ENCODE measurements around the gene CFAP54.
"Not testable (repeated sequence)": the region's sequence is repeated elsewhere in the genome, so short reads cannot be mapped to it uniquely, and the experiment has no call there.

Gene CFAP54

DNA sequence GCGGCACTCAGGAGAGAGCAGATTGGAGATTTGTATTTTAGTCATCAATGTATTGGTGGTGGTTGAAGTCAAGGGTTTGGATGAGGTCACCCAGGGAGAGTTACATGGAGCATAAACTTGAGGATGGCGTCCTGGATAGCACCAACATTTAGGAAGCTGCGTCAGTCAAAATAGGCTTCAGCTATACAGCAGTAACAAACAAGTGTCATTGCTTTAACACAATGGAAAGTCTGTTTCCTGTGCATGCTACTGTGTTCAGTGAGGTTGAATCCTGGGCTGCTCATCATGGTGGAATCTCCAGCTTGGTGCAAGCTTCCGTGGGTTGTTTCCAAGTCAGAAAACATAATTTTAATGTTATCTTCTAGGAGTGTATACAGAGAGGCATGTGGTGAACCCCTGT, 180.4 kb downstream of the CFAP54 start:
- Histone ChIP-seq H3K9ac (ENCODE audit: low read depth in 1 of 2, low read length in 2 of 2) (no peak overlapping the region), H3K27me3 (ENCODE audit: control insufficient read depth in 1 of 2, insufficient read depth in 2 of 2, low read length in 2 of 2) (no peaks in the 10 kb centered on the region), H3K36me3 (ENCODE audit: control insufficient read depth in 1 of 2, insufficient read depth in 2 of 2, low read length in 2 of 2) (no peaks in the 10 kb centered on the region), H3K4me1 (ENCODE audit: control insufficient read depth in 1 of 2, insufficient read depth in 2 of 2, low read length in 2 of 2) (no peaks in the 10 kb centered on the region), H3K9me3 (ENCODE audit: control insufficient read depth in 1 of 2, low read length in 2 of 2) (no peaks in the 10 kb centered on the region), H3K27ac (ENCODE audit: low read depth, low read length) (no peak overlapping the region), H3K4me3 (ENCODE audit: low read depth in 1 of 2, low read length in 2 of 2) (no peak overlapping the region)

DNA sequence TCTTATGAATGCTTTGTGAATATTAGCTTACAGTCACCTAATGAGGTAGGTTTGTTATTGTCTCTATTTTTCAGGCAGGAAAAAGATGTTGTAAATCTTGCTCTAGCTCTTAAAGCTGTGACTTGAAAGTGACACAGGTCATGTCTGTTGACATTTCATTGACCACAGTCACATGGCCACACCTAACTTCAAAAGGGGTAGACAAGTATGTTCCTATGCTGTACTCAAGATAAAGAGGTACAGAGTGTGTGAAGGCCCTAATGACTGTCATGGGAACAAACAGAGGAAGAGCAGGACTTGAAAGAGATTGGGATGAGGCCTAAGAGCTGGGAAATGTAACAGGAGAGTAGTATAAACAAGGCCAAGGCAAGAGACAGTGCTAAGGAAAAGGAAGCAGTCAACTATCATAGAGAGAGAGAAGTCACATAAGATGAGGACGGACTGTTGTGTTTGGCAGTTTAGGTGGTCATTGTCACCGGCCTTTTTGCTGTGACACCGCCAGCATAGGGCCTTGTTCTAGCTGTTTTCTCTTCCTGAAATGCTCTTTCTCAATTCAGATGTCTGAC, 181.0 kb downstream of the CFAP54 start:
- H3K9ac ChIP-seq (ENCODE audit: low read depth in 1 of 2, low read length in 2 of 2), result no peak overlapping the region
- no peaks in the 10 kb centered on the region for H3K27me3 ChIP-seq (ENCODE audit: control insufficient read depth in 1 of 2, insufficient read depth in 2 of 2, low read length in 2 of 2)
- H3K36me3 ChIP-seq (ENCODE audit: control insufficient read depth in 1 of 2, insufficient read depth in 2 of 2, low read length in 2 of 2), result no peaks in the 10 kb centered on the region
- no peaks in the 10 kb centered on the region for H3K9me3 ChIP-seq (ENCODE audit: control insufficient read depth in 1 of 2, low read length in 2 of 2)
- H3K27ac ChIP-seq (ENCODE audit: low read depth, low read length), result no peak overlapping the region
- no peak overlapping the region for H3K4me3 ChIP-seq (ENCODE audit: low read depth in 1 of 2, low read length in 2 of 2)
- H3K4me1 ChIP-seq (ENCODE audit: control insufficient read depth in 1 of 2, insufficient read depth in 2 of 2, low read length in 2 of 2), result no peaks in the 10 kb centered on the region

DNA sequence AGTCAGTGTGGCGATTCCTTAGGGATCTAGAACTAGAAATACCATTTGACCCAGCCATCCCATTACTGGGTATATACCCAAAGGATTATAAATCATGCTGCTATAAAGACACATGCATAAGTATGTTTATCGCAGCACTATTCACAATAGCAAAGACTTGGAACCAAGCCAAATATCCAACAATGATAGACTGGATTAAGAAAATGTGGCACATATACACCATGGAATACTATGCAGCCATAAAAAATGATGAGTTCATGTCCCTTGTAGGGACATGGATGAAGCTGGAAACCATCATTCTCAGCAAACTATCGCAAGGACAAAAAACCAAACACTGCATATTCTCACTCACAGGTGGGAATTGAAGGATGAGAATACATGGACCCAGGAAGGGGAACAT, 186.1 kb downstream of the CFAP54 start:
- H3K4me1 ChIP-seq (ENCODE audit: control insufficient read depth in 1 of 2, insufficient read depth in 2 of 2, low read length in 2 of 2); H3K4me3 ChIP-seq (ENCODE audit: low read depth in 1 of 2, low read length in 2 of 2); H3K27me3 ChIP-seq (ENCODE audit: control insufficient read depth in 1 of 2, insufficient read depth in 2 of 2, low read length in 2 of 2): not testable (repeated sequence)

DNA sequence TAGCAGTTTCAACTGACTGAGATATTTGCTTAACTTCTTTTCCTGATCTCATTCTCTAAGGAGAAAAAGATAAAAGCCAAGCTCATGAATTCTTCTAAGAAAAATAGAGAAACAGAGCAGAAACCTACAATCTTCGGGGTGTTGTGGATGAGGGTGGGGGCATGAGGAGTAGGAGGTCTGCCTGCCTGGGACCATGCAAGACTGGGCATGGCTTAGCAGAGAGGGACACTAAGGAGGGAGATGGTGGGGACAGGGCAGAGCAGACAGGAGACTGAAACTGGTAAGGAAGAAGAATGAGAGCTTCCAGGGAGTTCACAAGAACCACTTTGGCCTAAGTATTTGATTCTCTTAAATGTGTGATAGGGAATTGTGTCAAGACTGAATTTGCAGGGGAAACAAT, 188.0 kb downstream of the CFAP54 start:
- H3K36me3 ChIP-seq (ENCODE audit: control insufficient read depth in 1 of 2, insufficient read depth in 2 of 2, low read length in 2 of 2), result no peaks in the 10 kb centered on the region
- no peaks in the 10 kb centered on the region for H3K9me3 ChIP-seq (ENCODE audit: control insufficient read depth in 1 of 2, low read length in 2 of 2)
- no peak overlapping the region for H3K9ac ChIP-seq (ENCODE audit: low read depth in 1 of 2, low read length in 2 of 2)
- no peak overlapping the region for H3K27ac ChIP-seq (ENCODE audit: low read depth, low read length)
- H3K4me1 ChIP-seq (ENCODE audit: control insufficient read depth in 1 of 2, insufficient read depth in 2 of 2, low read length in 2 of 2), result no peaks in the 10 kb centered on the region
- H3K4me3 ChIP-seq (ENCODE audit: low read depth in 1 of 2, low read length in 2 of 2), result no peak overlapping the region
- H3K27me3 ChIP-seq (ENCODE audit: control insufficient read depth in 1 of 2, insufficient read depth in 2 of 2, low read length in 2 of 2), result no peaks in the 10 kb centered on the region

More for the DNA sequence above, 186.1 kb downstream of the CFAP54 start:
- H3K36me3 ChIP-seq (ENCODE audit: control insufficient read depth in 1 of 2, insufficient read depth in 2 of 2, low read length in 2 of 2); H3K27ac ChIP-seq (ENCODE audit: low read depth, low read length); H3K9me3 ChIP-seq (ENCODE audit: control insufficient read depth in 1 of 2, low read length in 2 of 2); H3K9ac ChIP-seq (ENCODE audit: low read depth in 1 of 2, low read length in 2 of 2): not testable (repeated sequence)

DNA sequence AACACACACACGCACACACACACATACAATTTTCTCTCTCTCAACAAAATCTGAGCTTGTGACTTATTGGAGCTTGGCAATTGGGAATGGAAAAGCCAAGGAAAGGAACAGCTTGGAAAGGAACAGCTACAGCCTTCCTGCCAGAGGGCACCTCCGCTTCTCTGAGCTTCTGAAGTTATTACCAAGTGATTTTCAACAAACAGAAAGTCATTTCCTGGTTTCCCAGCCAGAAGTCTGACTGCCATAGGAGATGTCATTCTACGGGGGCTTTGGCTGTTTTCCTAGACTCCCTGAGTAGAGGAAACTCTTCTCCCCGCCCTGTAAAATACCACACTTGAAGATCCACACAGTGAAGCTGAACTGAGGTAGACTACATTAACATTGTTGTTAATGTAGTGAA, 198.3 kb downstream of the CFAP54 start:
- no peaks in the 10 kb centered on the region for H3K9me3 ChIP-seq (ENCODE audit: control insufficient read depth in 1 of 2, low read length in 2 of 2)
- H3K27me3 ChIP-seq (ENCODE audit: control insufficient read depth in 1 of 2, insufficient read depth in 2 of 2, low read length in 2 of 2), result no peaks in the 10 kb centered on the region
- no peak overlapping the region for H3K9ac ChIP-seq (ENCODE audit: low read depth in 1 of 2, low read length in 2 of 2)
- no peaks in the 10 kb centered on the region for H3K4me1 ChIP-seq (ENCODE audit: control insufficient read depth in 1 of 2, insufficient read depth in 2 of 2, low read length in 2 of 2)
- H3K36me3 ChIP-seq (ENCODE audit: control insufficient read depth in 1 of 2, insufficient read depth in 2 of 2, low read length in 2 of 2), result no peaks in the 10 kb centered on the region
- no peak overlapping the region for H3K27ac ChIP-seq (ENCODE audit: low read depth, low read length)
- H3K4me3 ChIP-seq (ENCODE audit: low read depth in 1 of 2, low read length in 2 of 2), result no peak overlapping the region

DNA sequence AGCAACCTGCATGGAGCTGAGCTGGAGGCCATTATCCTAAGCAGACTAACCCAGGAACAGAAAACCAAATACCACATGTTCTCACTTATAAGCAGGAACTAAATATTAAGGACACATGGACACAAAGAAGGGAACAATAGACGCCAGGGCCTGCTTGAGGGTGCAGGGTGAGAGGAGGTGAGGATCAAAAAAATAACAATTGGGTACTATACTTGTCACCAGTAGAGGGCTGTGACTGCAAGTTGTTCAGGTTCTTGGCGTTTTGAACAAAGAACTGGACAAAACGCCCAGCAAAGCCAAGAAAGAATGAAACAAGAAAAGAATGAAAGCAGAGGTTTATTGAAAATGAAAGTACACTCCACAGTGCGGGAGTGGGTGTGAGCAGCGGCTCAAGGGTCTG, 209.1 kb downstream of the CFAP54 start:
- peak overlapping the region in 1 of 2 donors; percentile 38 for H3K4me3 ChIP-seq (ENCODE audit: low read depth in 1 of 2, low read length in 2 of 2)
- H3K27me3 ChIP-seq (ENCODE audit: control insufficient read depth in 1 of 2, insufficient read depth in 2 of 2, low read length in 2 of 2), result no peaks in the 10 kb centered on the region
- no peak overlapping the region for H3K9ac ChIP-seq (ENCODE audit: low read depth in 1 of 2, low read length in 2 of 2)
- H3K36me3 ChIP-seq (ENCODE audit: control insufficient read depth in 1 of 2, insufficient read depth in 2 of 2, low read length in 2 of 2), result no peaks in the 10 kb centered on the region
- H3K4me1 ChIP-seq (ENCODE audit: control insufficient read depth in 1 of 2, insufficient read depth in 2 of 2, low read length in 2 of 2), result no peaks in the 10 kb centered on the region
- no peak overlapping the region for H3K27ac ChIP-seq (ENCODE audit: low read depth, low read length)
- no peaks in the 10 kb centered on the region for H3K9me3 ChIP-seq (ENCODE audit: control insufficient read depth in 1 of 2, low read length in 2 of 2)

DNA sequence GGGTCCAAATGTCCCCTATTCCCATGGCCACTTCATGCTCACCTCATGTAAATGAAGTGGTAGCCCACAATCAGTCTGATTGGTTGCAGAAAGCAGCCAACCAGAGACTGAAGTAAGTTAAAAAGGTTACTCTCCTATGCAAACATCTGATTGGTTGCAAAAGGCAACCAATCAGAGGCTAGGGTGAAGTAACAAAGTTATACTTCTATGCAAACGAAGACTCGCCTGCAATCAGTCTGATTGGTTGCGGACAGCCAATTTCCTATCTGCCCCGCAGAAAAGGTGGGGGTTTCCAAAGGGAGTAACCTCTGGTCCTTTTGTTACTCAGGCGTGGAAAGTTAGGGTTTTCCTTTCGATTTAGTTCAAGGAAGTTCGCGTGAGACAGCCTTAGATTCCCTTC, 209.6 kb downstream of the CFAP54 start:
- Histone ChIP-seq H3K9ac (ENCODE audit: low read depth in 1 of 2, low read length in 2 of 2) (no peak overlapping the region), H3K4me1 (ENCODE audit: control insufficient read depth in 1 of 2, insufficient read depth in 2 of 2, low read length in 2 of 2) (no peaks in the 10 kb centered on the region), H3K27me3 (ENCODE audit: control insufficient read depth in 1 of 2, insufficient read depth in 2 of 2, low read length in 2 of 2) (no peaks in the 10 kb centered on the region), H3K27ac (ENCODE audit: low read depth, low read length) (no peak overlapping the region), H3K9me3 (ENCODE audit: control insufficient read depth in 1 of 2, low read length in 2 of 2) (no peaks in the 10 kb centered on the region), H3K4me3 (ENCODE audit: low read depth in 1 of 2, low read length in 2 of 2) (peak overlapping the region in 1 of 2 donors; percentile 38), H3K36me3 (ENCODE audit: control insufficient read depth in 1 of 2, insufficient read depth in 2 of 2, low read length in 2 of 2) (no peaks in the 10 kb centered on the region)

DNA sequence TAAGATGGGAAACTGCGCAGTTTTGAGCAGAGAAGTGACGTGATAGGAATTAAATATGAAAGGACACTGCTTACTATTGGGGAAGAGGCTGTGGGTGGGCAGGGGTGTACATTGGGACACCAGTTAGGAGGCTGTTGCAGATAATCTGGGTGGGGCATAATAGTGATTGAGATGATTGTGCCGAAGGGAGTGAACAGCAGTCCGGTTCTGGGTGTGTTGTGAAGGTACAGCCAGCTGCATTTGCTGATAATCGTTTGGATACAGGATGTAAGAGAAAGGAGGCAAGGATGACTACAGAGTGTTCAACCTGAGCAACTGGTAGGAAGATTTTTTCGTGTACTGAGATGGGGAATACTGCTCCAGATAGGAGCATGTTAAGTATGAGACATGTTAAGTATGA, 212.5 kb downstream of the CFAP54 start:
- no peaks in the 10 kb centered on the region for H3K36me3 ChIP-seq (ENCODE audit: control insufficient read depth in 1 of 2, insufficient read depth in 2 of 2, low read length in 2 of 2)
- H3K4me3 ChIP-seq (ENCODE audit: low read depth in 1 of 2, low read length in 2 of 2), result no peak overlapping the region
- no peaks in the 10 kb centered on the region for H3K4me1 ChIP-seq (ENCODE audit: control insufficient read depth in 1 of 2, insufficient read depth in 2 of 2, low read length in 2 of 2)
- H3K9ac ChIP-seq (ENCODE audit: low read depth in 1 of 2, low read length in 2 of 2), result no peak overlapping the region
- no peaks in the 10 kb centered on the region for H3K27me3 ChIP-seq (ENCODE audit: control insufficient read depth in 1 of 2, insufficient read depth in 2 of 2, low read length in 2 of 2)
- no peaks in the 10 kb centered on the region for H3K9me3 ChIP-seq (ENCODE audit: control insufficient read depth in 1 of 2, low read length in 2 of 2)
- H3K27ac ChIP-seq (ENCODE audit: low read depth, low read length), result no peak overlapping the region

DNA sequence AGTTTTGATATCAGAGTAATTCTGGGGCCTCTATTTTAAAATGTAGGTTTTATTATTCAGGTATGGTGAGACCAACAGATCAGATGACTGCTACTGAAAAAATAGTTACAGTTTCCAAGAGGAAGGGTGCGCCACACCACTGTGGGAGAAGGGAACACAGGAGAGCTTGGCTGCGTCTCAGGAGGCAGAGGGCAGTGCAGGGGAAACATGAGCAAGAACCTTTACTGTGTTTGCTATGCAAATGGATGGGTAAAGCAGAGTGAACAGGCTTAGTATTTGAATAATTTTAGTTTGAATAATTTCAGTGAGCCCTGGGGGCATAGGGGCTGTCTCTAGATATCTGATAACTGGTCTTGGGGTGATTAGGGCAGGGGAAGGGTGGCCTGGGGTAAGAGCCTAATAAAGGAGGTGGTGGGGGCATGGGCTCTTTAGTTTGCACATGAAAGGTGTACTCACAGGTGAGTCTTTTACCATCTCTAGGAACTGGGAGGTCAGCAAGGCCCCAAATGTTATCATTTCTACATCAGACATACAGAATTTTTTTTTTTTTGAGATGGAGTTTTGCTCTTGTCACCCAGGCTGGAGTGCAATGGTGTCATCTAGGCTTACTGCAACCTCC, 220.9 kb downstream of the CFAP54 start:
- Histone ChIP-seq H3K9ac (ENCODE audit: low read depth in 1 of 2, low read length in 2 of 2) (no peak overlapping the region), H3K9me3 (ENCODE audit: control insufficient read depth in 1 of 2, low read length in 2 of 2) (no peaks in the 10 kb centered on the region), H3K27ac (ENCODE audit: low read depth, low read length) (no peak overlapping the region), H3K27me3 (ENCODE audit: control insufficient read depth in 1 of 2, insufficient read depth in 2 of 2, low read length in 2 of 2) (no peaks in the 10 kb centered on the region), H3K4me1 (ENCODE audit: control insufficient read depth in 1 of 2, insufficient read depth in 2 of 2, low read length in 2 of 2) (no peaks in the 10 kb centered on the region), H3K4me3 (ENCODE audit: low read depth in 1 of 2, low read length in 2 of 2) (no peak overlapping the region), H3K36me3 (ENCODE audit: control insufficient read depth in 1 of 2, insufficient read depth in 2 of 2, low read length in 2 of 2) (no peaks in the 10 kb centered on the region)

DNA sequence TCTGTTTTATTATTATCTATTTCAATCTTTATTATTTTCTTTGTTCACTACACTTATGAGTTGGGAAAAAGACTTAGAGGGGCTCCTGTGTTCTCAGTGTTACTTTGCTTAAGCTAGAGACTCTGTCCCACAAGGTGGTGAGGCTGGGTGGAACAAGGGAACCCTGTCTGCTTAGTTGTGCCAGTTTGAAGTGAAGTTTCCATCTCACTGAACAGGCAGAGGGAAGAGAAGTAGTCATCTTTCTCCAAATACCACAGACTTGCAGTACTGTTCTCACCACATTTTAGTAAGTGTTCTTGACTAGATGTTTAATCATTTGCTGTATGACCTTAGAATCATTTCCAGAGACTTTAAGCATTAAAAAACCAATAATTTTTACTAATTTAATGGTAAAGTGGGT, 222.0 kb downstream of the CFAP54 start:
- no peaks in the 10 kb centered on the region for H3K27me3 ChIP-seq (ENCODE audit: control insufficient read depth in 1 of 2, insufficient read depth in 2 of 2, low read length in 2 of 2)
- no peaks in the 10 kb centered on the region for H3K4me1 ChIP-seq (ENCODE audit: control insufficient read depth in 1 of 2, insufficient read depth in 2 of 2, low read length in 2 of 2)
- no peak overlapping the region for H3K9ac ChIP-seq (ENCODE audit: low read depth in 1 of 2, low read length in 2 of 2)
- H3K9me3 ChIP-seq (ENCODE audit: control insufficient read depth in 1 of 2, low read length in 2 of 2), result no peaks in the 10 kb centered on the region
- H3K36me3 ChIP-seq (ENCODE audit: control insufficient read depth in 1 of 2, insufficient read depth in 2 of 2, low read length in 2 of 2), result no peaks in the 10 kb centered on the region
- H3K27ac ChIP-seq (ENCODE audit: low read depth, low read length), result no peak overlapping the region
- H3K4me3 ChIP-seq (ENCODE audit: low read depth in 1 of 2, low read length in 2 of 2), result no peak overlapping the region
